A204.1 (cell line): ENCODE results near the gene MYDGF.
"Not testable (repeated sequence)": the region's sequence is repeated elsewhere in the genome, so short reads cannot be mapped to it uniquely, and the experiment has no call there.

ENCODE experiments used
- FAIRE-seq: peaks from 2 replicates; lab custom pipeline; 2012; peaks lifted over from hg19 to GRCh38; lab: Jason Lieb, UNC

MYDGF gene

DNA sequence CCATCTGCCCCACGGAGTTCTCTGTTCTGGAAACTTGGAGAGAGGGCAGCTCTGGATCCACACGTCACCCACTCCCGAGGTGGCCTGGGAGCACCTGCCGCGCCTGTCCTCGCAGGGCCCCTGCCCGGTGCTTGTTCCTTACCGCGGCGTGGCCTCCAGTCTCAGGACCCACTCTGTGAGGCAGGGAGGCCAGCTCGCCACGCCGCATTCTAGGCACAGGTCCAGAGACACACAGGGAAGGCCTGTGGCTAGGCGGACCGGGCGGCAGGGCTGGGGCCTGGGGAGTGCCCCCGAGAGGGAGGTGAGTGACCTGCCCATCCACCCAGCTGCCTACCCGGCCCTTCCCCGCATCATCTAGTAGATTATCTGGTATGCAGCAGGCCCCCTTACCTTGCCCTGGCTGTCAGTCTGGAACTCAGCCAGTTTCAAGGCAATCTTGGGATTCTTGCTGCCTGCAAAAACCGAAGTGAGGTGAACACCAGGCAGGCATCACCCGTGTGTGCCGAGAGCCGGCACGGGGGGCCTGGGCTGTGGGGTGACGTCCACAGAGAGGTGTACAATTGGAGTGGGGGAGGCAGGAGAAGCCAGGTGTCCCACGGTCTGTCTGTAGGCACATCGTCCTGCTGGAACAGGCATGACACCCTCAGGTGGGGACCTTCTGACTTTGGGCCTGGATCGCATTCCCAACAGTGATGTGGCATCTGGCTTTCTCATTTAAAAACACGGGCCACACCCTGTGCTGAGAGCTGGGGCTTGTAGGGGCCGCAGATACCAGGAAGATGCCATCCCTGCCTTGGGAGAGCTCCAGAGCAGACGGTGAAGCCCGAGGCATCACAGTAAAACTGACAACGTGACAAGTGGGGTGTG, 29.9 kb upstream of the MYDGF start:
- no peak for FAIRE-seq

DNA sequence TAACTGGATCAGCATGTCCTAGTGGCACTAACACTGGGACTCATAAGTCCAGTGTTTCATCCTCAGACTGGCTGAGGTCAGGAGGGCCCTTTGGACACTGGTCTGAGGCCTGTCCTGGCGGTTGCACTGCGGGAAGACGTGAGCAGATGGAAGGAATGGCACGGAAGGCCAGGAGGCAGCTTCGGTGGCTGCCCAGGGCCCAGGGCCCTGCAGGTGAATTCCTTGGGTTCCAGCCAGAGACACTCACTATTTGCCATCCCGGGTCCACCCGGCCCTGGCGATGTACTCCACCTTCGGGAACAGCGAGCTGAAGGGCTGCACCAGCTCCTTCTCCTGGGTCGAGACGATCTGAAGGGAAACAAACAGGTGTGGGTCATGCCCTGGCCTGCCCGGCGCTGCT, 27.2 kb upstream of the MYDGF start:
- no peak for FAIRE-seq

- no peak for FAIRE-seq
These were observed 25.1 kb upstream of the MYDGF start for GRCh38 chr19:4695224-4695731.

GRCh38 chr19:4694211-4694987, 24.3 kb upstream of the MYDGF start:
- no peak for FAIRE-seq

GRCh38 chr19:4693471-4694121, 23.5 kb upstream of the MYDGF start:
- FAIRE-seq = no peak

DNA sequence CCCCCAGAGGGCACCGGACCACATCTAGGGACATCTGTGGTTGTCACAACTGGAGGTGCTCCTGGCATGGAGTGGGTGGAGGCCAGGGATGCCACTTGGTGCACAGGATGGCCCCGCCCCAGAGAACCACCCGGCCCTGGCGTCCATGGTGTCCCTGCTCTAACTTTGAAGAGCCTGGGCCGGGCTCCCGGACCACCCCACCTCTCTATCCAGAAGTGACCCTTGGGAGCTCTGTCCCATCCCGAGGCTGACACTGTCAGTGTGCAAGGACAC, 22.9 kb upstream of the MYDGF start:
- FAIRE-seq = no peak

DNA sequence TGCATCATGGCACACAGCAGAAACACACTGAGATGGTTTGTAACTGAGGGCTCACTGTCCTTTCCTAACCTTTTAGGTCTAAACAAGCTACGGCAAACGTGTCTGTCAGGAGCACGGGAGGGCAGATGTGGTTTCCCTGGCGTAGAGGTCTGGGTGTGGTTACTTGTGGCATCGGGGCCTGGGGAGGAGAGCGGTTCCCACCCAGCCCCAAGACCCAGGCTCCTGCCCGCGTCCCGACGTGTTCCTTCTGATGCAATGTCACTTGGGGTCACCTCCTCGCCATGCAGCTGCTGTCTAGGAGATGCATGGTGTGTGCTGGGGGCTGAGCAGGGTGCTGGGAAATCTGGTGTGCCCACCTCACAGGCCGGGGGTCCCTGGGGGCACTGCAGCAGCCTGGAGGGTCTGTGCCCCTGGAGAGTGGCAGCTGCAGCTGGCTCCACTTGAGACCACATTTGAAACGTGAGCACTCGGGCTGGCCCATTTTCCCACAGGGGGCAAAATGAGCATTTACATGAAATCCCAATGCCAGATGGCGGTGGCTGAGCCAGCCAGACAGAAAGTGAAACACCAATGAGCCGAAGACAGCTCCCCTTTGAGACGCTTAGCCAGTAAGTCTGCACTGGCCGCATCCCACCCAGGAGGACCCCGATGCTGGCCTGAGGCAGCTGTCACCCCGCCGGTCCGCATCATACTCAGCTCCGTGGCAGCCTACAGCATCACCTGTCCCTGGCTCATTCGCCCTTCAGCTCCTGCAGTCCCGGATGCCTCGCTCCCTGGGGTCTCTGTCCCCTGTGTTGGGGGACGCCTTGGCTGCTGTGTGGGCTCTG, 22.3 kb upstream of the MYDGF start:
- no peak for FAIRE-seq

DNA sequence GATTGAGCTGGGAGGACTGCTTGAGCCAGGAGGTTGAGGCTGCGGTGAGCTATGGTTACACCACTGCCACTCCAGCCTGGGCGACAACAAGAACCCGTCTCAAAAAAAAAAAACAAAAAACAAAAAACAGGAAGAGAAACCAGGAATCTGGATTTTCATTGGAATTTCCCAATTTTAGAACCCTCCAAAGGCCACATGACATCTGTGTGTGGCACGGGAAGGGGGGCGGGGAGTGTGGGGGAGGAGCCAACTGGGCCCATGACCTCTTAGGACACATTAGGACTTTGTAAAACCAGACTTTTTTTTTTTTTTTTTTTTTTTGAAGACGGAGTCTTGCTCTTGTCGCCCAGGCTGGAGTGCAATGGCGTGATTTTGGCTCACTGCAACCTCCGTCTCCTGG, 21.2 kb upstream of the MYDGF start:
- FAIRE-seq = no peak

DNA sequence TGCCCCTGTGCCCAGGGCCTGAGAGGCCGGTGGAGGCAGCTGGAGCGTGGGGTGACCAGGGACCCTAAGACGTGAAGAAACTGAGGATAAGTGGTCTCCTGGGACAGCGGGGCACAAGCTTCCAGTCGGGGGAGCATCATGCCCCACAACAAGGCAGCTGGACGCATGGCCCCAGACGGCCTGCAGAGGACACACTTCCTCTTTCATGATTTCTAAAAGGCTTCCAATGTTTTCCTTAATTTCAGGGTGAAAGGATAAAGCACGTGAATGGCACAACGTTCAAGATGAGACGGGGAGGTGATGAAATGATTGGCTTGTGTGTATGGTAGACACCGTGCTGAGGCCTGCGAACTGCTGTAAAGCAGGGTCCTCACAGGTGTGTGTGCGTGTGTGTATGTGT, 20.2 kb upstream of the MYDGF start:
- FAIRE-seq = no peak

DNA sequence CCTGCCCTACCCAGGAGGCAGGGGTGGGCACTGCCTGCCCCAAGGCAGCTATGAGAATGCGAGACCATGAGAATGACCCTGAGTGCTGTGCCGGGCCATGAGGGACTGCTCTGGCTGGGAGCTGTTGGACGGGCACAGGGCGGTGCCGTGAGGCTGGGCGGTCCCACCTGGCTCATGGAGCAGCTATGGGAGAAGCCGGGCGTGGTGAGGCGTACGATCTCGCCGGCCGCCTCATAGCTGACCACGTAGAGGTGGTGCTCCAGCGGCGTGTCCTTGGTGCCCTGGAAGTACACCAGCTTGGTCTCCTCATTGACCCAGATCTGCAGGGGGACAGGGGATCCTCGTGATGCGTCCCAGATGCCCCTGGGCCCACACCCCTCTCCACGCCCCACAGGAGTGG, 19.3 kb upstream of the MYDGF start:
- no peak for FAIRE-seq

GRCh38 chr19:4688587-4688986, 18.4 kb upstream of the MYDGF start:
- FAIRE-seq = no peak

DNA sequence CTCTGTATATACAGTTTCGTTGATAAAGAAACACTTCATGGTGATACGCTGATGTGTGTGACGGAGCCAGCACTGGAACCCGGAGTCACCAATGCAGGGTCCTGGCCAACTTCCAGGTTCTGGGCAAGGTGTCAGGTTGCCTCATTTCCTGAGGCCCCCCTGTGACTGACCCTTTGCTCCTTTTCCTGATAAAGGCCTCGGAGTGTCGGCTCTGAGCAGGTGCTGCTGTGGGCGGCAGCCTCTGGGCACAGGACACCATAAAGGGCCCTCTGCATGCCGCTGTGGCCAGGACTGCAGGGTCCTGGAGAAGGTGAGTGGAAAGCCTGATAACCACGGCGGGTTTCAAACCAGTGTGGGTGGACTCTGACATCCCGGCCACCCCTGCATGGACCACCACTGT, 17.3 kb upstream of the MYDGF start:
- no peak for FAIRE-seq

GRCh38 chr19:4686700-4687099, 16.6 kb upstream of the MYDGF start:
- no peak for FAIRE-seq

- no peak for FAIRE-seq
These were observed 14.4 kb upstream of the MYDGF start for GRCh38 chr19:4684312-4685095.

GRCh38 chr19:4682417-4683200, 12.5 kb upstream of the MYDGF start:
- no peak for FAIRE-seq

GRCh38 chr19:4680021-4680420, 9.9 kb upstream of the MYDGF start:
- not testable (repeated sequence) for FAIRE-seq

- FAIRE-seq = no peak
These were observed 9.0 kb upstream of the MYDGF start for GRCh38 chr19:4678881-4679790.

DNA sequence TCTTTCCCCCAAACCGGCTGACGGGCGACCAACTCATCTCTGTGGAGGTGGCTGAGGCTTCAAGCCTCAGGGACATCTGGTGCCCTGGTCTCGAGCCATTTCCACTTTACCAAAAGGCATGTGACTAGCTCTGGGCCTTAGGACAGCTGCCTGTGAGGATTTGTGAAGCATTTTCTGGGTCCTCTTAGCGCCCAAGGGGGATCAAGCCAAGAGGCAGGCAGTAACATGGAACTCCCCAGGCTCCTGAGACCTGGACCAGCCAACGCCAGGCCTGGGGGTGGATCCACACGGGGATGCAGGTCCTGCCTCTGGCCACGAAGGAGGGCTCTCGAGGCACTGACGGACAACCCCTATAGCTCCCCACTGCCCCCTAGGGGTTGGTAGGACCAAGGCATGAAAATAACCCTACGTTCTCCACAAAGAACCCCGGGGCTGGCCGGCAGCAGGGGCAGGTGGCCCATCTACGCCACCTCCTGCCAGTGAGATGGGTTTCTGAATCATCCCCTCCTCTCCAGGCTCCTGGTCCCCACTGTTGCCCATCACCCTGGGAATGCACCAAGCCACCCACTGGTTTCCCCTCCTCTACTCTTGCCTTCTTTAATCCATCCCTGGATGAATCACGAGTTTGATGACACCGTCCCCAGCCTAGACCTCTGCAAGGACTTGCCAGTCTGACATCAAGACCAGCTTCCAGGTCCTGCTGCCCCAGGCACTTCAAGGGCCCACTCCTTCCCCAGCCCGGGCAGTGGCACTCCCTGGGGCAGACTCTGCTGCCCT, 7.0 kb upstream of the MYDGF start:
- FAIRE-seq = no peak

DNA sequence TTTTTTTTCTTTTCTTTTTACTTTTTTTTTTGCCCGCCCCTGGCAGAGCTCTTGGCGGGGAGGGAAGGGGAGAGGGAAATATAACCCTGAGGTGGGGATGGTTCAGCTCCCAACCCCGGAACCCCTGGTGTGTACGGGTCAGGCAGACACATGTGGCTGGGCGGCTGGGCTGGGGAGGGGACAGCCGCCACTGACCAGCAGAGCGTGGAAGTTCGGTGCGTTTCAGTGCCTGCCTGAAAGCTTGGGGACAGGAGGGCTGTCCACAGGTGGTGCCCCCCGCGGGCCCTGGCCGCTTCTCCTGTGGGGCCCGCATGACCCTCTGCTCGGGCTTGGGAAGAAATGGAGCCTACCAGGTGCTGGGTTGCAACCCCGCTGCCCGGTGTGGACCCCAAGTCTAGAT, 5.2 kb upstream of the MYDGF start:
- FAIRE-seq = no peak
